Peyer's patch (tissue), 4 donors: ENCODE data around the gene CDKN2AIPNL. TPM values are rescaled to one million over a fixed set of nuclear protein-coding genes. Genes with fewer than 3 reads are reported as not detected.
A peak's percentile ranks its signal among the peaks of the same experiment; 100 is the strongest.
"Not testable (repeated sequence)": the region's sequence is repeated elsewhere in the genome, so short reads cannot be mapped to it uniquely, and the experiment has no call there.

Experiments used
- DNase-seq, 3 donors: peaks; one replicate each; pipeline ENCODE4 v3.0.0-alpha.2; 2017 to 2019
- H3K27ac ChIP-seq, 4 donors: fragments of 200-600 bp; sonication (generic); one replicate each; pipeline ENCODE4 v1.5.1; 2016 to 2019
- H3K27me3 ChIP-seq, 2 donors: fragments of 200-600 bp; sonication (generic); one replicate each; pipeline ENCODE4 v1.5.1; 2019
- H3K36me3 ChIP-seq, 3 donors: fragments of 200-600 bp; sonication (generic); one replicate each; pipeline ENCODE4 v1.5.1; 2016 to 2019
- H3K4me1 ChIP-seq, 4 donors: fragments of 200-600 bp; sonication (generic); one replicate each; pipeline ENCODE4 v1.5.1; 2016 to 2019
- H3K4me3 ChIP-seq, 4 donors: fragments of 200-600 bp; sonication (generic); 1 replicate in 3 of 4; 2 replicates in 1 of 4; pipeline ENCODE4 v1.5.1; 2016 to 2019; ENCODE audit warnings: mild to moderate bottlenecking in 1 of 4
- H3K9me3 ChIP-seq, 4 donors: fragments of 200-600 bp; sonication (generic); one replicate each; pipeline ENCODE4 v1.5.1; 2016 to 2019; ENCODE audit warnings: mild to moderate bottlenecking in 1 of 4
- CTCF ChIP-seq, 6 experiments: fragments of 450-650 bp in 4 of 6; fragments of 200-600 bp in 2 of 6; sonication (generic) in 1 of 6; IDR thresholded peaks; one replicate each; pipeline ENCODE4 v1.5.1; 2017 to 2019; ENCODE audit warnings: antibody characterized with exemption in 6 of 6, mild to moderate bottlenecking in 3 of 6, moderate library complexity in 1 of 6
- POLR2A ChIP-seq, 2 donors: fragments of 450-650 bp; IDR thresholded peaks; one replicate each; pipeline ENCODE4 v1.5.1; 2017; ENCODE audit warnings: antibody characterized with exemption in 2 of 2, mild to moderate bottlenecking in 2 of 2, moderate library complexity in 2 of 2
- total RNA-seq, 4 donors: library from RNA; depleted of rRNA; stranded (reverse); fragments of >200 nt; gene quantifications; one replicate each; pipeline ENCODE4 v1.1.0, GENCODE V29; 2016

CDKN2AIPNL gene
- total RNA-seq, 4 donors from 2014 or later: 13.1 to 25.9 (median 21.9) TPM

- DNase-seq: peak in 1 of 3 donors; percentile 28
- H3K36me3 ChIP-seq: no peaks in the 10 kb centered on the region
- H3K27ac ChIP-seq: no peak overlapping the region
- TF ChIP-seq POLR2A (IDR thresholded peaks at IDR 0.05) (no peak), CTCF (IDR thresholded peaks at IDR 0.05) (no peak)
- no peak overlapping the region for H3K4me3 ChIP-seq
- no peaks in the 10 kb centered on the region for H3K4me1 ChIP-seq
- no peaks in the 10 kb centered on the region for H3K27me3 ChIP-seq
- no peaks in the 10 kb centered on the region for H3K9me3 ChIP-seq
Observed at GRCh38 chr5:134422791-134423365, 11.2 kb upstream of the CDKN2AIPNL start.

- not testable (repeated sequence) for H3K36me3 ChIP-seq, H3K4me1 ChIP-seq, H3K27me3 ChIP-seq, H3K4me3 ChIP-seq, DNase-seq, H3K9me3 ChIP-seq
- peak overlapping the region in 1 of 4 donors; percentile 73 for H3K27ac ChIP-seq
Observed at GRCh38 chr5:134421038-134421437, 9.4 kb upstream of the CDKN2AIPNL start.

- peak overlapping the region in 2 of 4 donors; percentile 44 to 73 for H3K27ac ChIP-seq
- no peaks in the 10 kb centered on the region for H3K36me3 ChIP-seq
- peaks cover 0 to 9% (median 0%) of the 10 kb centered on the region in 4 donors for H3K4me1 ChIP-seq
- TF ChIP-seq POLR2A (IDR thresholded peaks at IDR 0.05): no peak
- TF ChIP-seq CTCF (IDR thresholded peaks at IDR 0.05): no peak
- no peak overlapping the region for H3K4me3 ChIP-seq
- H3K27me3 ChIP-seq: no peaks in the 10 kb centered on the region
- DNase-seq: no peak
- H3K9me3 ChIP-seq: no peaks in the 10 kb centered on the region
Observed at GRCh38 chr5:134420343-134420742, 8.7 kb upstream of the CDKN2AIPNL start.

DNA sequence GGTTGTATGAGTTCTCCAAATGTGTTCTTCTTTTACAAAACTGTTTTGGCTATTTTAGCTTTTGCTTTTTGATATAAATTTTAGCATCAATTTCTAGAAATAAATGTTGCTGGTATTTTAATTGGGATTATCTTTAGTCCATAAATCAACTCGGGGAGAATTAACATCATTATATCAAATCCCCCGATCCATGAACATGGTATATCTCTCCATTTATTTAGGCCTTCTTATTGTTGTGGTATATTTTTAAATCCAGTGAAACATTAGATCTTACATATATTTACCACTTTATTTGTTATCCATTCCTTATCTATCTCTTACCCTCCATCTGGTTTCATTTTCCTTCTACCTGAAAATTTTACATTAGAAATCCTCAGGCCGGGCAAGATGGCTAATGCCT is 7.3 kb upstream of the CDKN2AIPNL start:
- Histone ChIP-seq H3K9me3 (no peaks in the 10 kb centered on the region), H3K36me3 (no peaks in the 10 kb centered on the region), H3K27me3 (no peaks in the 10 kb centered on the region), H3K4me3 (no peak overlapping the region), H3K27ac (no peak overlapping the region), H3K4me1 (peaks cover 0 to 9% (median 0%) of the 10 kb centered on the region in 4 donors)
- TF ChIP-seq POLR2A (IDR thresholded peaks at IDR 0.05) (no peak), CTCF (IDR thresholded peaks at IDR 0.05) (no peak)
- DNase-seq: no peak

- Histone ChIP-seq H3K36me3 (no peaks in the 10 kb centered on the region), H3K27ac (peak overlapping the region in 3 of 4 donors; percentile 45 to 71 (median 66)), H3K9me3 (no peaks in the 10 kb centered on the region), H3K4me1 (peaks cover 0 to 13% (median 0%) of the 10 kb centered on the region in 4 donors), H3K4me3 (no peak overlapping the region), H3K27me3 (no peaks in the 10 kb centered on the region)
- no peak for TF ChIP-seq POLR2A (IDR thresholded peaks at IDR 0.05)
- TF ChIP-seq CTCF (IDR thresholded peaks at IDR 0.05): no peak
- no peak for DNase-seq
Observed at GRCh38 chr5:134417707-134418106, 6.0 kb upstream of the CDKN2AIPNL start.

DNA sequence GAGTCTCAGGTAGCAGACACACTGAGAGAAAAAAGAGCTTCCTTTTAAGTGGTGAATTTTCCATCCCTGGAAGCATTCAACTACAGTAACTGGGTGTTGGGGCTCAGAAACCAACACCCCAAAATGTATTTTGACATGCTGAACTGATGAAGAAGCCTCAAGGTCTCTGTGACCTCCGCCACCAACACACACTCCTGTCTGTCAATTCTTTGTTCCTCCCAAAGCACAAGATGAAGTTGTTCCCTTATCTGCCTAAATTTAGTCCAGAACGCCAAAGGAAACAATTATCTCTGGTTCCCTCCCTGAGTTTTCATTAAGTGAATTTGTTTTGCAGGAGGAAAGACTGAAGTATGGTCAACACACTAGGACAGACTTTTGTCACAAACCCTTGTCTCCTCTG is 1.4 kb upstream of the CDKN2AIPNL start:
- H3K4me3 ChIP-seq: peak overlapping the region in 2 of 4 donors; percentile 59 to 71
- TF ChIP-seq POLR2A (IDR thresholded peaks at IDR 0.05) (no peak), CTCF (IDR thresholded peaks at IDR 0.05) (no peak)
- H3K4me1 ChIP-seq: peaks cover 0 to 33% (median 5%) of the 10 kb centered on the region in 4 donors
- H3K36me3 ChIP-seq: no peaks in the 10 kb centered on the region
- H3K27me3 ChIP-seq: no peaks in the 10 kb centered on the region
- DNase-seq: no peak
- peak overlapping the region in 3 of 4 donors; percentile 74 to 82 (median 79) for H3K27ac ChIP-seq
- H3K9me3 ChIP-seq: no peaks in the 10 kb centered on the region
